Fibroblast of mammary gland (primary cell): Measurements from ENCODE around the gene ZNG1B.
"Not testable (repeated sequence)": the region's sequence is repeated elsewhere in the genome, so short reads cannot be mapped to it uniquely, and the experiment has no call there.

Experiments
- DNase-seq: peaks from one replicate; pipeline ENCODE4 v3.0.0-alpha.2; 2010; ENCODE audit warnings: low read depth
- H3K4me3 ChIP-seq: 2 replicates; pipeline ENCODE4 v1.5.1; 2011; ENCODE audit warnings: low read depth, mild to moderate bottlenecking, low read length, moderate library complexity; ENCODE audit not compliant: control insufficient read depth

Gene ZNG1B

GRCh38 chr2:113527350-113528045 is 90.0 kb downstream of the ZNG1B start:
- not testable (repeated sequence) for H3K4me3 ChIP-seq, DNase-seq

DNA sequence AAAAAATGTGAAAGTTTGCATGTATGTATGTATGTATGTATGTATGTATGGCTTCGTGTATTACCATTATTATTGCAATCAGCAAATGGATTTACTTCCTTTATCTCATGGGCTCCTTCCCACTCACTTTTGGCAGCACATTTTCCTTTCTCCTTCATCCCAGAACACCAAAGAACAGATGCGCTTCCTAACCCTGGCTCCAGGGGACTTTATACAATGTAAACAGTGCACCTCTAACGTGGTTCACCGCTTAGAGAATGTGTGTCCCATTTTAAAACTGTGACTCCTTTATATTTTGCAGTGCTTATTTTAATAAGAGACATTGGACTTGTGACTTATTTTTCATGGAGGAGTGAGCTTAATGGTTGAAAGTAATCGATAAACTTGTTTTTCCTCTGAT is 90.6 kb downstream of the ZNG1B start:
- H3K4me3 ChIP-seq, DNase-seq: not testable (repeated sequence)

GRCh38 chr2:113528904-113529303 is 91.4 kb downstream of the ZNG1B start:
- DNase-seq, H3K4me3 ChIP-seq: not testable (repeated sequence)

DNA sequence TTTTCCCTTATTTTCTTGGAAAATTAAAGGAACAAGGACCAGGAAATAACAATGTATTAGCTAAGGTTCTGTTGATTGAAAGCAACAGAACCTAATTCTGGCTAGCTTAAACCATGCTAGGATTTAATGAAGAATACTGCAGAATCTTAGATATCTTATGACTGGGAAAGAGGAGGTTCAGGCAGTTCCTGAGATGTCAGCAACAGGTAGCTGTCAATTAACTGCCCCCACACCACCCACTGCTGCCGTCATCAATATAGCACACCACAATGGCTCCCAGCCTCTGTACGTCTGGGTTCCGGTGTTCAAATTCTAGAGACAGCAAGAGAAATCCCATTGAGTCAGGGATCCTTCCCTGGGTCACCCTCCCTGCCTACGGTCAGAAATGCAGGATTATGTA is 95.5 kb downstream of the ZNG1B start:
- H3K4me3 ChIP-seq, DNase-seq: not testable (repeated sequence)

GRCh38 chr2:113536573-113536972 is 99.1 kb downstream of the ZNG1B start:
- not testable (repeated sequence) for DNase-seq, H3K4me3 ChIP-seq

GRCh38 chr2:113540834-113541203 is 103.3 kb downstream of the ZNG1B start:
- DNase-seq, H3K4me3 ChIP-seq: not testable (repeated sequence)

DNA sequence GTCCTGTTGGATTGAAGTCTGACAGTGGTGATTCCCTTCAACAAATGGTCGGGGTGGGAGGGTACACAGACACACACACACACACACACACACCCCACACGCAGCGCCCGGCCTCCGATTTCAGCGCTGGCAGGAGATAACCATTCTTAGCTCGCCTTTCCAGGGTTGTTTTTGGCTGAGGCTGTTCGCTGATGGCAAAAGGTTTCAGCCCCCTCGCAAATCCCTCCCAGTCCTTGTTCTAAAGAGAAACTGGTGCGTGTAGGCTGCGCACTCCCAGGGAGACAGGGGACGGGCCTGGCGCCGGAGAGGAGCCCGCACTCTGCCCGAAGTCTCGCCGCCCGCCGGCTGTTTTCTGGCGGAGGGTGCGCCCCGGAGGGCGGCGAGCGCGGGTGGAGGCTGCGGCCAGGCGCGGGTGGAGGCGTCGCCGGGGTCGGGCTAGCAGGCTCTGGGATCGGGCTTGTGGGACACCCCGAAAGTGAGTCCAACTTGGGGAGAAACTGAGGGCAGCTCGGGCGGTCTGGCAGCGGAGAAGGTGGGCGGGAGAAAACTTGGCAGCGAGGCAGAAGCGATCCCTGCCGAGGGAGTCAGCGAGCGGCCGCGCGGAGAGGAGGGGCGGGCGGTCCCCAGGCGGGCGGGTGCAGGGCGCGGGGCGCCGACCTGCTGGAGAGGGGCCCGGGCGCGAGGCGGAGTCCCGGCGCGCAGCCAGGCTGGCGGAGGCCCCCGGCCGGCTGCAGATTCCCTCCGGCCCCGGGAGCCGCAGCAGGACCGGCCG is 103.9 kb downstream of the ZNG1B start:
- DNase-seq = peak; percentile 9

DNA sequence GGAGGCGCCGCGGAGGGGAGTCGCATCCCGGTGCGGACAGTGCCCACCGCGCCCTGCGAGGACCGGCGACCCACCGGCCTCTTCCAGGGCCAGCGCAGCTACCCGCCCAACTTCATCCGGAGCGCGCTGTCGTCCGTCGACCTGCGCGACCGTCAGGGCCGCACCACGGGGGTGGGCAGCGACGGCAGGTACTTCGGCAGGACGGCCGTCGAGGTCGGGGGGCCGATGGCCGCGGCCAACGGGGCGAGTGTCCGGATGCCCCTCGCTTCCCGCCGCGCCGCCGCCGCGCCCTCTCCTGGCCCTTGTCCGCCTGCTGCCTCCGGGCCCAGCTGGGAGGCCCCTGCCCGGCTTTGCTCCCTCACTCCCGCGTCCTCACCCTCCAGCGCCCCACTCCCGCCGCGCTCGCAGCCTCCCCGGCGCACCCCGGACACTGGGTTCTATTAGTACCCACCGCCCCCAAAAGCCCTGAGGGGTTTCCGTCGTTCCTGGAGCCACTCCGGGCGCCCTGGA is 104.5 kb downstream of the ZNG1B start:
- not testable (repeated sequence) for H3K4me3 ChIP-seq, DNase-seq

More for the DNA sequence above, 103.9 kb downstream of the ZNG1B start:
- peak overlapping the region; percentile 33 for H3K4me3 ChIP-seq

GRCh38 chr2:113542529-113542928 is 105.0 kb downstream of the ZNG1B start:
- H3K4me3 ChIP-seq = not testable (repeated sequence)
- DNase-seq = peak; percentile 3
